HepG2 (cell line): Measurements from ENCODE around the gene NIT2. TPM values are rescaled to one million over a fixed set of nuclear protein-coding genes. Genes with fewer than 3 reads are reported as not detected.

Experiments used
- ARID5B ChIP-seq: IDR thresholded peaks from 2 replicates; pipeline ENCODE4 v1.4.0; 2020; ENCODE audit warnings: mild to moderate bottlenecking, missing genetic modification reagents
- CHD4 ChIP-seq: fragments of 200-600 bp; sonication (generic); IDR thresholded peaks from 2 replicates; pipeline ENCODE4 v1.7.0; 2017; ENCODE audit warnings: mild to moderate bottlenecking, low read length, borderline replicate concordance
- CSRNP2 ChIP-seq: sonication (generic); formaldehyde crosslinking; conservative IDR thresholded peaks from 2 replicates; pipeline ENCODE4 v1.8.0; 2022; ENCODE audit warnings: low read depth, missing genetic modification reagents
- GABPA ChIP-seq, 2 experiments: IDR thresholded peaks; 2 replicates each; pipeline ENCODE4 v1.6.1; 2011 to 2016; ENCODE audit warnings: low read depth in 2 of 2, low read length in 1 of 2, missing biosample characterization in 1 of 2, missing genetic modification characterization in 1 of 2
- GATAD1 ChIP-seq: IDR thresholded peaks from 2 replicates; pipeline ENCODE4 v1.6.1; 2016; ENCODE audit warnings: missing genetic modification reagents, missing compliant biosample characterization
- GPBP1L1 ChIP-seq: sonication (generic); formaldehyde crosslinking; IDR thresholded peaks from 2 replicates; pipeline ENCODE4 v1.5.0; 2020; ENCODE audit warnings: mild to moderate bottlenecking, missing genetic modification reagents
- NR2F6 ChIP-seq, 2 experiments: IDR thresholded peaks; 2 replicates each; pipeline ENCODE4 v1.6.1; 2016; ENCODE audit warnings: antibody characterized with exemption in 1 of 2, mild to moderate bottlenecking in 1 of 2
- PCBP1 ChIP-seq: fragments of 200-400 bp; formaldehyde crosslinking; IDR thresholded peaks from 2 replicates; pipeline ENCODE4 v1.6.1; 2017; ENCODE audit warnings: mild to moderate bottlenecking, low read depth, low read length, borderline replicate concordance
- PHF5A ChIP-seq: IDR thresholded peaks from one replicate; pipeline ENCODE4 v1.6.1; 2018; ENCODE audit warnings: low read depth, missing genetic modification reagents; ENCODE audit not compliant: unreplicated experiment
- RARG ChIP-seq: sonication (generic); formaldehyde crosslinking; IDR thresholded peaks from 2 replicates; pipeline ENCODE4 v1.4.0; 2020; ENCODE audit warnings: low read depth, mild to moderate bottlenecking, missing genetic modification reagents
- TBL1XR1 ChIP-seq: fragments of 150-350 bp; IDR thresholded peaks from 2 replicates; pipeline ENCODE4 v1.6.1; 2014; ENCODE audit warnings: borderline replicate concordance, low read length; ENCODE audit not compliant: partially characterized antibody
- UBTF ChIP-seq: sonication (generic); formaldehyde crosslinking; IDR thresholded peaks from 2 replicates; pipeline ENCODE4 v1.4.0; 2020; ENCODE audit warnings: mild to moderate bottlenecking, missing genetic modification reagents
- YEATS2 ChIP-seq: sonication (generic); formaldehyde crosslinking; IDR thresholded peaks from 2 replicates; pipeline ENCODE4 v1.4.0; 2020; ENCODE audit warnings: missing genetic modification reagents, borderline replicate concordance
- ZFP62 ChIP-seq: sonication (generic); formaldehyde crosslinking; IDR thresholded peaks from 2 replicates; pipeline ENCODE4 v1.4.0; 2020; ENCODE audit warnings: missing genetic modification reagents
- ZNF280B ChIP-seq: sonication (generic); formaldehyde crosslinking; IDR thresholded peaks from 2 replicates; pipeline ENCODE4 v1.5.0; 2020; ENCODE audit warnings: missing genetic modification reagents, mild to moderate bottlenecking, borderline replicate concordance
- ZNF670 ChIP-seq: sonication (generic); formaldehyde crosslinking; IDR thresholded peaks from 2 replicates; pipeline ENCODE4 v1.8.0; 2022; ENCODE audit warnings: mild to moderate bottlenecking, missing genetic modification reagents, borderline replicate concordance
- polyA plus RNA-seq, 8 experiments: library from polyadenylated mRNA; depleted of rRNA in 3 of 8; stranded (reverse) in 7 of 8; unstranded in 1 of 8; fragments of >200 nt; fragmentation: Illumina TruSeq in 4 of 8; extraction: Trizol in 4 of 8; gene quantifications; 2 replicates each; pipeline versions ENCODE4 v1.2.1 to v1.2.3, GENCODE V29; 2011 to 2016; ENCODE audit warnings: low read depth in 4 of 8, missing spikeins in 1 of 8, mixed read lengths in 1 of 8; ENCODE audit not compliant: insufficient read depth in 1 of 8
- total RNA-seq, 5 experiments: library from RNA; depleted of rRNA; stranded (reverse); fragments of >200 nt; fragmentation: Illumina TruSeq; extraction: Trizol; gene quantifications; 2 replicates each; pipeline ENCODE4 v1.2.3, GENCODE V29; 2016; ENCODE audit warnings: low read depth in 1 of 5

The NIT2 gene
- total and polyA plus RNA-seq, 2 of the 13 experiments (the other 11 are each of a cell fraction or from before 2014, with no cell fraction given) = 43.4 to 49.1 TPM

- TF ChIP-seq GPBP1L1 = no peak
- peak; percentile 73 for TF ChIP-seq UBTF (CRISPR knock-in tag)
- TF ChIP-seq GATAD1 (CRISPR knock-in tag) = peak; percentile 95
- peak; percentile 39 for TF ChIP-seq PHF5A (CRISPR knock-in tag)
- no peak for TF ChIP-seq ZFP62 (CRISPR knock-in tag)
- TF ChIP-seq CHD4 = peak; percentile 25; the same call in 1 of the 2 replicates
- TF ChIP-seq ZNF670 = 0 out of 2 replicates have a peak, but pooled peaks have one; percentile 28
- no peak for TF ChIP-seq RARG (CRISPR knock-in tag)
- TF ChIP-seq ARID5B (CRISPR knock-in tag) = peak; percentile 24
- no peak for TF ChIP-seq PCBP1
- TF ChIP-seq ZNF280B = peak; percentile 65; the same call in 1 of the 2 replicates
- TF ChIP-seq CSRNP2 (CRISPR knock-in tag) = no peak
- TF ChIP-seq TBL1XR1 = no peak
- TF ChIP-seq GABPA (IDR thresholded peaks at IDR 0.05; ENCODE audit: low read depth, low read length) = peak; percentile 87
- peak; percentile 98 for TF ChIP-seq GABPA (CRISPR knock-in tag; IDR thresholded peaks at IDR 0.05; ENCODE audit: low read depth)
- peak; percentile 72; the same call in 1 of the 2 replicates for TF ChIP-seq YEATS2
- TF ChIP-seq NR2F6 (IDR thresholded peaks at IDR 0.05) = peak; percentile 95
- peak; percentile 96 for TF ChIP-seq NR2F6 (CRISPR knock-in tag; IDR thresholded peaks at IDR 0.05)
These were observed 66.5 kb downstream of the NIT2 start, which contains the start of the genes LNP1 and TOMM70 (continued) for GRCh38 chr3:100400780-100401673.
